ENCODE results near the gene PELI1. TPM values are rescaled to one million over a fixed set of nuclear protein-coding genes. Genes with fewer than 3 reads are reported as not detected.

PELI1 gene
- total RNA-seq, 1 donor from 2014 or later: 88.7 TPM

- Histone ChIP-seq H3K79me2 (ENCODE audit: low read depth) (no peaks in the 10 kb centered on the region), H3F3A (ENCODE audit: low read depth) (peaks cover 4% of the 10 kb centered on the region), H3K27ac (no peak overlapping the region), H3K9ac (no peak overlapping the region), H3K9me3 (ENCODE audit: low read depth) (no peaks in the 10 kb centered on the region), H3K4me2 (no peak overlapping the region), H3K27me3 (no peaks in the 10 kb centered on the region), H3K4me1 (peaks cover 9% of the 10 kb centered on the region), H3K36me3 (no peaks in the 10 kb centered on the region), H4K20me1 (ENCODE audit: low read depth) (no peaks in the 10 kb centered on the region), H2AFZ (replicated peaks) (no peak overlapping the region), H3K4me3 (no peak overlapping the region)
- peaks cover 3% of the 10 kb centered on the region for H3K27me3 Mint-ChIP-seq (ENCODE audit: insufficient read depth, low read depth)
- no peak overlapping the region for H3K4me3 Mint-ChIP-seq
- no peak for TF ChIP-seq EZH2 (IDR thresholded peaks at IDR 0.05)
- no peak for TF ChIP-seq CTCF (IDR thresholded peaks at IDR 0.05)
- peaks cover 25% of the 10 kb centered on the region for H3K4me1 Mint-ChIP-seq
- H3K36me3 Mint-ChIP-seq: peaks cover 2% of the 10 kb centered on the region
- no peaks in the 10 kb centered on the region for H3K9me3 Mint-ChIP-seq
- no peak for DNase-seq (ENCODE audit: low spot score)
- no peak overlapping the region for H3K27ac Mint-ChIP-seq
These were observed 76.9 kb downstream of the PELI1 start for GRCh38 chr2:64067326-64067725.

- peak overlapping the region; percentile 88 for H3K27ac Mint-ChIP-seq
- no peak overlapping the region for H3K27ac ChIP-seq
These were observed 78.7 kb downstream of the PELI1 start for GRCh38 chr2:64065516-64065915.

GRCh38 chr2:64063924-64064331 is 80.3 kb downstream of the PELI1 start:
- Histone ChIP-seq H3K4me2 (no peak overlapping the region), H3K36me3 (no peaks in the 10 kb centered on the region), H3K27ac (no peak overlapping the region), H3K79me2 (ENCODE audit: low read depth) (no peaks in the 10 kb centered on the region), H3F3A (ENCODE audit: low read depth) (peaks cover 4% of the 10 kb centered on the region), H2AFZ (replicated peaks) (peak overlapping the region; percentile 27), H3K4me3 (no peak overlapping the region), H3K9ac (no peak overlapping the region), H4K20me1 (ENCODE audit: low read depth) (no peaks in the 10 kb centered on the region), H3K4me1 (peaks cover 9% of the 10 kb centered on the region), H3K9me3 (ENCODE audit: low read depth) (no peaks in the 10 kb centered on the region), H3K27me3 (no peaks in the 10 kb centered on the region)
- no peak overlapping the region for H3K4me3 Mint-ChIP-seq
- no peak for TF ChIP-seq EZH2 (IDR thresholded peaks at IDR 0.05)
- DNase-seq (ENCODE audit: low spot score): no peak
- peaks cover 26% of the 10 kb centered on the region for H3K4me1 Mint-ChIP-seq
- H3K27ac Mint-ChIP-seq: peak overlapping the region; percentile 40
- peaks cover 2% of the 10 kb centered on the region for H3K36me3 Mint-ChIP-seq
- no peaks in the 10 kb centered on the region for H3K9me3 Mint-ChIP-seq
- peaks cover 5% of the 10 kb centered on the region for H3K27me3 Mint-ChIP-seq (ENCODE audit: insufficient read depth, low read depth)

More at GRCh38 chr2:64065516-64065915, 78.7 kb downstream of the PELI1 start:
- H3K4me1 Mint-ChIP-seq: peaks cover 26% of the 10 kb centered on the region
- peaks cover 2% of the 10 kb centered on the region for H3K36me3 Mint-ChIP-seq
- Histone ChIP-seq H3K4me1 (peaks cover 9% of the 10 kb centered on the region), H3K79me2 (ENCODE audit: low read depth) (no peaks in the 10 kb centered on the region), H2AFZ (replicated peaks) (no peak overlapping the region), H3F3A (ENCODE audit: low read depth) (peaks cover 4% of the 10 kb centered on the region), H3K4me3 (no peak overlapping the region), H3K9me3 (ENCODE audit: low read depth) (no peaks in the 10 kb centered on the region), H3K36me3 (no peaks in the 10 kb centered on the region), H4K20me1 (ENCODE audit: low read depth) (no peaks in the 10 kb centered on the region), H3K4me2 (no peak overlapping the region), H3K27me3 (no peaks in the 10 kb centered on the region), H3K9ac (no peak overlapping the region)
- H3K4me3 Mint-ChIP-seq: no peak overlapping the region
- no peaks in the 10 kb centered on the region for H3K9me3 Mint-ChIP-seq
- H3K27me3 Mint-ChIP-seq (ENCODE audit: insufficient read depth, low read depth): peaks cover 5% of the 10 kb centered on the region
- DNase-seq (ENCODE audit: low spot score): no peak
- TF ChIP-seq EZH2phosphoT487 (IDR thresholded peaks at IDR 0.05) (no peak), EZH2 (IDR thresholded peaks at IDR 0.05) (no peak), CTCF (IDR thresholded peaks at IDR 0.05) (no peak)

- H3K36me3 Mint-ChIP-seq: peaks cover 2% of the 10 kb centered on the region
- Histone ChIP-seq H3K9me3 (ENCODE audit: low read depth) (no peaks in the 10 kb centered on the region), H3K9ac (no peak overlapping the region), H3K4me1 (peaks cover 9% of the 10 kb centered on the region), H3F3A (ENCODE audit: low read depth) (peaks cover 4% of the 10 kb centered on the region), H3K79me2 (ENCODE audit: low read depth) (no peaks in the 10 kb centered on the region), H3K27me3 (no peaks in the 10 kb centered on the region), H3K27ac (no peak overlapping the region), H2AFZ (replicated peaks) (no peak overlapping the region), H3K4me2 (no peak overlapping the region), H4K20me1 (ENCODE audit: low read depth) (no peaks in the 10 kb centered on the region), H3K4me3 (no peak overlapping the region), H3K36me3 (no peaks in the 10 kb centered on the region)
- DNase-seq (ENCODE audit: low spot score): no peak
- H3K27me3 Mint-ChIP-seq (ENCODE audit: insufficient read depth, low read depth): peaks cover 5% of the 10 kb centered on the region
- H3K9me3 Mint-ChIP-seq: no peaks in the 10 kb centered on the region
- no peak overlapping the region for H3K4me3 Mint-ChIP-seq
- no peak overlapping the region for H3K27ac Mint-ChIP-seq
- H3K4me1 Mint-ChIP-seq: peaks cover 26% of the 10 kb centered on the region
- TF ChIP-seq EZH2phosphoT487 (IDR thresholded peaks at IDR 0.05): no peak
- no peak for TF ChIP-seq EZH2 (IDR thresholded peaks at IDR 0.05)
- no peak for TF ChIP-seq CTCF (IDR thresholded peaks at IDR 0.05)
These were observed 80.8 kb downstream of the PELI1 start for GRCh38 chr2:64063454-64063853.

All from neural progenitor cell (in vitro differentiated cells).